Measurements from ENCODE around the gene POLA1.
"Not testable (repeated sequence)": the region's sequence is repeated elsewhere in the genome, so short reads cannot be mapped to it uniquely, and the experiment has no call there.

The POLA1 gene

GRCh38 chrX:24693453-24694202 lies at the start of gene POLA1:
Gene POLA1 (plus strand): TSS chrX:24693918. CDS start chrX:24693962, 44 bp downstream.
- no peaks in the 10 kb centered on the region for H3K9me3 ChIP-seq (ENCODE audit: insufficient read depth, low read length)
- peak within 1 kb of the TSS; percentile 90 for H3K9ac ChIP-seq (ENCODE audit: insufficient read length, low read depth)
- DNase-seq (ENCODE audit: low read depth, low spot score) = peak; percentile 96
- peak within 1 kb of the TSS; percentile 84 for H3K4me3 ChIP-seq (ENCODE audit: insufficient read length, low read depth)
- TF ChIP-seq ZNF274 (IDR thresholded peaks at IDR 0.05; ENCODE audit: low read depth, low read length) (no peak), YY1 (IDR thresholded peaks at IDR 0.05; ENCODE audit: insufficient read depth, insufficient read length) (no peak), SUZ12 (IDR thresholded peaks at IDR 0.05; ENCODE audit: extremely low read depth, insufficient read depth, insufficient read length) (no peak)
- peaks cover 25% of the 10 kb centered on the region for H3K36me3 ChIP-seq (ENCODE audit: insufficient read depth, insufficient read length, low read length)
- no peaks in the 10 kb centered on the region for H3K27me3 ChIP-seq (ENCODE audit: insufficient read depth, insufficient read length)
- no peaks in the 10 kb centered on the region for H3K4me1 ChIP-seq (ENCODE audit: insufficient read depth, insufficient read length)

GRCh38 chrX:24646006-24646405 lies 47.7 kb upstream of the POLA1 start:
- no peaks in the 10 kb centered on the region for H3K27me3 ChIP-seq (ENCODE audit: insufficient read depth, insufficient read length)
- peak overlapping the region; percentile 50 for H3K4me3 ChIP-seq (ENCODE audit: insufficient read length, low read depth)
- DNase-seq (ENCODE audit: low read depth, low spot score) = no peak
- peak overlapping the region; percentile 57 for H3K9ac ChIP-seq (ENCODE audit: insufficient read length, low read depth)
- no peaks in the 10 kb centered on the region for H3K4me1 ChIP-seq (ENCODE audit: insufficient read depth, insufficient read length)
- H3K36me3 ChIP-seq (ENCODE audit: insufficient read depth, insufficient read length, low read length) = peaks cover 3% of the 10 kb centered on the region
- TF ChIP-seq ZNF274 (IDR thresholded peaks at IDR 0.05; ENCODE audit: low read depth, low read length) = no peak
- TF ChIP-seq YY1 (IDR thresholded peaks at IDR 0.05; ENCODE audit: insufficient read depth, insufficient read length) = no peak
- no peak for TF ChIP-seq SUZ12 (IDR thresholded peaks at IDR 0.05; ENCODE audit: extremely low read depth, insufficient read depth, insufficient read length)
- H3K9me3 ChIP-seq (ENCODE audit: insufficient read depth, low read length) = no peaks in the 10 kb centered on the region

- TF ChIP-seq SUZ12 (IDR thresholded peaks at IDR 0.05; ENCODE audit: extremely low read depth, insufficient read depth, insufficient read length) (no peak), ZNF274 (IDR thresholded peaks at IDR 0.05; ENCODE audit: low read depth, low read length) (no peak), YY1 (IDR thresholded peaks at IDR 0.05; ENCODE audit: insufficient read depth, insufficient read length) (no peak)
- Histone ChIP-seq H3K9me3 (ENCODE audit: insufficient read depth, low read length) (no peaks in the 10 kb centered on the region), H3K27me3 (ENCODE audit: insufficient read depth, insufficient read length) (no peaks in the 10 kb centered on the region), H3K4me1 (ENCODE audit: insufficient read depth, insufficient read length) (no peaks in the 10 kb centered on the region), H3K9ac (ENCODE audit: insufficient read length, low read depth) (peak overlapping the region; percentile 57), H3K36me3 (ENCODE audit: insufficient read depth, insufficient read length, low read length) (peaks cover 3% of the 10 kb centered on the region), H3K4me3 (ENCODE audit: insufficient read length, low read depth) (peak overlapping the region; percentile 50)
- peak; percentile 66 for DNase-seq (ENCODE audit: low read depth, low spot score)
These were observed 47.0 kb upstream of the POLA1 start for GRCh38 chrX:24646745-24647182.

GRCh38 chrX:24647257-24648058 lies 46.3 kb upstream of the POLA1 start, which contains the start of gene PCYT1B:
Gene PCYT1B (minus strand): TSS chrX:24647347. CDS start chrX:24647105, 242 bp downstream.
- Histone ChIP-seq H3K9me3 (ENCODE audit: insufficient read depth, low read length) (no peaks in the 10 kb centered on the region), H3K27me3 (ENCODE audit: insufficient read depth, insufficient read length) (no peaks in the 10 kb centered on the region), H3K36me3 (ENCODE audit: insufficient read depth, insufficient read length, low read length) (peaks cover 3% of the 10 kb centered on the region), H3K9ac (ENCODE audit: insufficient read length, low read depth) (peak within 1 kb of the TSS; percentile 57), H3K4me1 (ENCODE audit: insufficient read depth, insufficient read length) (no peaks in the 10 kb centered on the region), H3K4me3 (ENCODE audit: insufficient read length, low read depth) (peak within 1 kb of the TSS; percentile 50)
- TF ChIP-seq SUZ12 (IDR thresholded peaks at IDR 0.05; ENCODE audit: extremely low read depth, insufficient read depth, insufficient read length) = no peak
- TF ChIP-seq ZNF274 (IDR thresholded peaks at IDR 0.05; ENCODE audit: low read depth, low read length) = no peak
- TF ChIP-seq YY1 (IDR thresholded peaks at IDR 0.05; ENCODE audit: insufficient read depth, insufficient read length) = no peak
- DNase-seq (ENCODE audit: low read depth, low spot score) = peak; percentile 82

- Histone ChIP-seq H3K9me3 (ENCODE audit: insufficient read depth, low read length) (no peaks in the 10 kb centered on the region), H3K27me3 (ENCODE audit: insufficient read depth, insufficient read length) (no peaks in the 10 kb centered on the region), H3K9ac (ENCODE audit: insufficient read length, low read depth) (no peak overlapping the region), H3K4me3 (ENCODE audit: insufficient read length, low read depth) (no peak overlapping the region), H3K4me1 (ENCODE audit: insufficient read depth, insufficient read length) (no peaks in the 10 kb centered on the region), H3K36me3 (ENCODE audit: insufficient read depth, insufficient read length, low read length) (peaks cover 3% of the 10 kb centered on the region)
- no peak for DNase-seq (ENCODE audit: low read depth, low spot score)
- no peak for TF ChIP-seq SUZ12 (IDR thresholded peaks at IDR 0.05; ENCODE audit: extremely low read depth, insufficient read depth, insufficient read length)
These were observed 45.2 kb upstream of the POLA1 start for GRCh38 chrX:24648495-24648894.

GRCh38 chrX:24651783-24652182 lies 41.9 kb upstream of the POLA1 start:
- DNase-seq (ENCODE audit: low read depth, low spot score) = no peak
- H3K36me3 ChIP-seq (ENCODE audit: insufficient read depth, insufficient read length, low read length) = no peaks in the 10 kb centered on the region
- H3K4me3 ChIP-seq (ENCODE audit: insufficient read length, low read depth) = no peak overlapping the region
- H3K4me1 ChIP-seq (ENCODE audit: insufficient read depth, insufficient read length) = no peaks in the 10 kb centered on the region
- no peaks in the 10 kb centered on the region for H3K27me3 ChIP-seq (ENCODE audit: insufficient read depth, insufficient read length)
- H3K9ac ChIP-seq (ENCODE audit: insufficient read length, low read depth) = no peak overlapping the region
- H3K9me3 ChIP-seq (ENCODE audit: insufficient read depth, low read length) = no peaks in the 10 kb centered on the region
- TF ChIP-seq YY1 (IDR thresholded peaks at IDR 0.05; ENCODE audit: insufficient read depth, insufficient read length) (no peak), ZNF274 (IDR thresholded peaks at IDR 0.05; ENCODE audit: low read depth, low read length) (no peak), SUZ12 (IDR thresholded peaks at IDR 0.05; ENCODE audit: extremely low read depth, insufficient read depth, insufficient read length) (no peak)

GRCh38 chrX:24655679-24656078 lies 38.0 kb upstream of the POLA1 start:
- not testable (repeated sequence) for H3K27me3 ChIP-seq (ENCODE audit: insufficient read depth, insufficient read length); H3K9me3 ChIP-seq (ENCODE audit: insufficient read depth, low read length); H3K4me1 ChIP-seq (ENCODE audit: insufficient read depth, insufficient read length); H3K9ac ChIP-seq (ENCODE audit: insufficient read length, low read depth); H3K4me3 ChIP-seq (ENCODE audit: insufficient read length, low read depth); DNase-seq (ENCODE audit: low read depth, low spot score); H3K36me3 ChIP-seq (ENCODE audit: insufficient read depth, insufficient read length, low read length)

Data from NT2/D1 (cell line).